ACHN (cell line): ENCODE data around the gene ASTN2.
A peak's percentile ranks its signal among the peaks of the same experiment; 100 is the strongest.

Experiments
- DNase-seq: peaks from one replicate; pipeline ENCODE4 v3.0.0-alpha.2; 2015
- in situ Hi-C: cut with HindIII; loops from 2 replicates; pipeline ENCODE4 v1.10.0; 2017; ENCODE audit warnings: low sequenced_read_pairs, low pct_ligation_motif_present, low pct_unique_long_range_greater_than_20kb

The ASTN2 gene

DNA sequence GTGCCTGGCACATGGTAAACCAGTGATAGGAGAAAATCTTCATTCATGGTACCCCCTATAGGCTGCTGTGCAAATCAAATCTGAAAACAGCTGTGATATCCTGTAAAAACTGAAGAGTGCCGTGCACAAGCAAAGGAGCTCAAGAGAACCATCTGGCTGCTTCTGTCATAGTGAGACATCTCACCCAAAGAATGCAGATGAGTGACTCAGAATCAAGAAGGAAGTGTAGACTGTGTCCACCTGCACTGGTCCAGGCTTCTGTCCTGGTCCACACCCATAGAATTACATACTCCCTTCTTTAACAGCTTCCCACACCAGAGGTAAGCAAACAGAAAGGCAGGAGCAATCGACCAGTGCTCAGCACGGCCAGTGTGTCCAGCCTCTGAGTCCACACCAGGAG is 195.9 kb downstream of the ASTN2 start:
- no peak for DNase-seq
- in situ Hi-C loops: no loop called here

GRCh38 chr9:117214416-117214815 is 200.4 kb downstream of the ASTN2 start:
- in situ Hi-C loops: no loop called here
- DNase-seq: no peak

DNA sequence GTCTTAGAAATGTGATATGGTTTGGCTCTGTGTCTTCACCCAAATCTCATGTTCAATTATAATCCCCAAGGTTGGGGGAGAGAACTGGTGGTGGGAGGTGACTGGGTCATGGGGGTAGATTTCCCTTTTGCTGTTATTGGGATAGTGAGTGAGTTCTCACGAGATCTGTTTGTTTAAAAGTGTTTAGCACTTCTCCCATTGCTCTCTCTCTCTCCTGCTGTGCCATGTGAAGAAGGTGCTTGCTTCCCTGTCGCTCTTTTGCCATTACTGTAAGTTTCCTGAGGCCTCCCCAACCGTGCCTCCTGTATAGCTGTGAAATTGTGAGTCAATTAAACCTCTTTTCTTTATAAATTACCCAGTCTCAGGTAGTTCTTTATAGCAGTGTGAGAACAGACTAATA is 203.6 kb downstream of the ASTN2 start:
- no peak for DNase-seq
- in situ Hi-C loops: no loop called here

DNA sequence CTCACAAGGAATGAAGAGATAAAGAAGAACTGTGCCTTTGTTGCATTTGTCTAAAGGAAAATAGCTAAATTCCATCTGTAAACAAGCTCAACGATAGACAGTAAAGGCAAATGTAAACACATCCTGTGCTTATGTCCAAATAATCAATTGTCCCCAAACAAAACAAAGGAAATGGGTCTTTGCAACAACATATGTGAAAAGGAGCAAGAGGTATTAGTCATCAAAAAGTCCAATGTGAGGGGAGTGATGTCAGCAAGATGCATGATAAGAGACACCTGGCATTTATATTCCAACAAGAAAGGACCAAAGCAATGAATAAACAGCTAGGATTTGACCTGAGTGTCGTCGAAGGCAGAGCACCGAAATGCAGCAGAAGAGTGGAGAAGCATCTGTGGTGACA is 209.1 kb downstream of the ASTN2 start:
- in situ Hi-C loops: no loop called here
- no peak for DNase-seq

DNA sequence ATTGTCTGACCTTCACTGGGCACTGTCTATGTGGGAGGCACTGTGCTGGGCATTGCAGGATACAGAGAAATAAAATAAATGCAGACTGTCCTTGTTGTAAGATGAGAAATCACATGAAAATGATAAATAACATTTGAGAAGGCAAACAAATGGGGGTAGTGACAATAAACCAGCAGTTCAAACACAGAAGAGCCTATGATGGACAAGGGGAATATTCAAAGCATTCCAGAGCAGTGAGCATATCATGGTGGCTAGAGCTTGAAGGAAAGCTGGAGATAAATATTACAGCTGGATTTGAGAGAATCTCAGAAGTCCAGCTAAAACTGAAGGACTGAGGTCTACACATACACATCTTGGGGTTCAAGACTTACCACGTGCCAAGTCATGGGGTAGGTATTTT is 209.9 kb downstream of the ASTN2 start:
- no peak for DNase-seq
- in situ Hi-C loops: no loop called here

DNA sequence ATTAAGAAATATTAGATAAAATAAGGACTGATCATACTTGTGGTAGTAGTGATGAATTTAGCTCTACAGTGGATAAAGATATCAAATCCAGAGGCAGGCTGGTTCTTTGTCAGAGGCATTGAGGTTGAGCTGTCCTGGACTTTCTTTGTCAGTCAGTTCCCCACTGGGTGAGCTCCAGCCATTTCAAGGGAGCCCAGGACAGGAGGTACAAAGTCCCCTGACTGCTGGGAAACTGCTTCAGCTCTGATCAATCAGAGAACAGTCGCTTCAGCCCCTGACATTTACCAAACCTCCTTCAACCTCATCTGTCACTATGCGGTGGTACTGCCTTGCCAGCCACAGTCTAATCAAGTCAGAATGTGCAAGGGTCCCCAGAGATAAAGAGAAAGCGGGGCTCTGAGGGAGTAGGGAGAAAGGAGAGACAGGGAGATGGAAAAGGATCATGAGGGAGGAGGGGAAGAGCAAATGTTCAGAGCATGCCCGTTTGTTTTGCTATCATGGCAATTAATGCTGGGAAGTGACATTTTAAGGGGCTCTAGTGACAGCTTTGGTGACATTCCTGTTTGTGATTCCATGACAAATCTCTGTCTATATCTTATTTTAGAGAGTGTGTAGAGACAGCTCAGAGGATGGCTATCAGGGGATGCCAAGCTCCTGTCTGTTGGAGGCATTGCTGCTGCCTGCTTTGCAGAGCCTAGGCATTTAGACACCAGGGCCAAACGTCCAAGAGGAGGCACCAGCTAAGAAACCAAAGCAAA is 223.2 kb downstream of the ASTN2 start:
- in situ Hi-C loops: no loop called here
- no peak for DNase-seq

- in situ Hi-C loops: no loop called here
- no peak for DNase-seq
Observed at GRCh38 chr9:117189121-117189520, 225.7 kb downstream of the ASTN2 start.

GRCh38 chr9:117188394-117188793 is 226.5 kb downstream of the ASTN2 start:
- in situ Hi-C loops: no loop called here
- no peak for DNase-seq

- DNase-seq: no peak
- in situ Hi-C loops: no loop called here
Observed at GRCh38 chr9:117187498-117187897, 227.4 kb downstream of the ASTN2 start.

DNA sequence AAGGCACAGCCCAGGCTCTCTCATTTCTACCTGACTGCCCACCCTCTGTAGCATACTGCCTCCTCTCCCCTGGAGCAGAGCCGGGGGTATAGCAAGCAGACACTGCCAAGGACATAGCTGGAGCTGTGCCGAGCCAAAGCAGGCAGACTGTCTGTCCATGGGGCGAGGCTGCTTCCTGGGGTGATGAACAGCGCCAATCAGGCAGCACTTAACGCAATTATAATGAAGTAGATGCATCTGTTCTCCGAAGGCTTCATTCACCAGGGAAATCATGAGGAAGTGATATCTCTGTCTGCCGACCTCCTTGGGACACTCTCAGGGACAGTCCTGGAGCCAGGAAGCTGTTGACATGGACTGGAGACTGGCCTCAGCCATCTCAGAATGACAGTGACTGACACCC is 230.7 kb downstream of the ASTN2 start:
- in situ Hi-C loops: no loop called here
- no peak for DNase-seq

- in situ Hi-C loops: no loop called here
- DNase-seq: no peak
Observed at GRCh38 chr9:117182046-117182445, 232.8 kb downstream of the ASTN2 start.

- in situ Hi-C loops: no loop called here
- DNase-seq: no peak
Observed at GRCh38 chr9:117180896-117181445, 233.9 kb downstream of the ASTN2 start.

- DNase-seq: no peak
- in situ Hi-C loops: no loop called here
Observed at GRCh38 chr9:117178596-117179375, 236.1 kb downstream of the ASTN2 start.

GRCh38 chr9:117170567-117170966 is 244.3 kb downstream of the ASTN2 start:
- in situ Hi-C loops: no loop called here
- DNase-seq: no peak

- DNase-seq: no peak
- in situ Hi-C loops: no loop called here
Observed at GRCh38 chr9:117169089-117169621, 245.7 kb downstream of the ASTN2 start.

- in situ Hi-C loops: no loop called here
- DNase-seq: no peak
Observed at GRCh38 chr9:117164512-117164911, 250.3 kb downstream of the ASTN2 start.

- in situ Hi-C loops: no loop called here
- DNase-seq: peak; percentile 8
Observed at GRCh38 chr9:117160254-117160653, 254.6 kb downstream of the ASTN2 start.

- in situ Hi-C loops: no loop called here
- DNase-seq: no peak
Observed at GRCh38 chr9:117156771-117157535, 257.9 kb downstream of the ASTN2 start.

DNA sequence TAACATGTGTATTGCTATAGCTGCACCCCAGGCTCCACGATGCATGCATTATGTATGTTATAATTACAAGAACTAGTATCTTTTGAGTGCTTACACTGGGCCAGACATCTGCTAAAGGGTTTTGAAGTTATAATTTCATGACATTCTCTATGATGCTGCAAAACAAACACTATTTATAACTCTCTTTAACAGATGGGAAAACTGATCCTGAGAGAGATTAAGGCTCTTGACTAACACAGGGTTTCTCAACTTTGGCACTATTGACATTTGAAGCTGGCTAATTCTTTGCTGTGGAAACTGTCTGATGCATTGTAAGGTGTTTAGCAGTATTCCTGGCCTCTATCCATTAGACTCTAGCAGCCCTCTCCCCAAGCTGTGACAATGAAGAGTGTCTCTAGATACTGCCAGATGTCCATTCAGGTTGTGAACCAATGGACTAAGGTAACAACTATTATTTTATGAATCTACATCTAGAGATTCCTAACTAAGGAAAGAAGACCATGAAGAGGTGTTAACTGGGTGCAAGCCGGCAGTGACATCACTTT is 258.6 kb downstream of the ASTN2 start:
- in situ Hi-C loops: no loop called here

More for the DNA sequence above, 258.6 kb downstream of the ASTN2 start:
- no peak for DNase-seq
